CD4-positive, alpha-beta T cell treated with Interleukin-17A for 4 hours (primary cell): ENCODE results near the gene STAT4.

Experiments used
- DNase-seq: peaks from one replicate; pipeline ENCODE4 v3.0.0-alpha.2; 2020; ENCODE audit warnings: mixed read lengths

STAT4 gene

GRCh38 chr2:191143791-191144190 is 7.0 kb downstream of the STAT4 start:
- no peak for DNase-seq

DNA sequence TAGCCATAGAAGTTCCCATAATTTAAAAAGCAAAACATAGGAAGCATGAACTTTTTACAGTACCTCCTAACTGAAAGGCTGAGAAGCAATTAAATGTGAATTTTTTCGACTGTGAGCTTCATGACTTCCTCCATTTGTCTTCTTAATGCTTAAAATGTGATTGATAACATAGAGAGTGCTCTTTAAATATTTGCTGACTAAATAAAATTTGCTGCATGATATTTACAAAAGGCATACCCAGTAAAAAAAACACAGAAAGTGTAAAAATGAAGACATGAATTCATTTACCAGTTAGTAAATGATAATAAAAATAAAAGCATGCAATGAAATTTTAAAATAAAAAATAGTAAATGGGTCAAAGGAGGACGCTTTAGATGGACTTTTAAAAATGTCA is 21.9 kb downstream of the STAT4 start:
- no peak for DNase-seq

DNA sequence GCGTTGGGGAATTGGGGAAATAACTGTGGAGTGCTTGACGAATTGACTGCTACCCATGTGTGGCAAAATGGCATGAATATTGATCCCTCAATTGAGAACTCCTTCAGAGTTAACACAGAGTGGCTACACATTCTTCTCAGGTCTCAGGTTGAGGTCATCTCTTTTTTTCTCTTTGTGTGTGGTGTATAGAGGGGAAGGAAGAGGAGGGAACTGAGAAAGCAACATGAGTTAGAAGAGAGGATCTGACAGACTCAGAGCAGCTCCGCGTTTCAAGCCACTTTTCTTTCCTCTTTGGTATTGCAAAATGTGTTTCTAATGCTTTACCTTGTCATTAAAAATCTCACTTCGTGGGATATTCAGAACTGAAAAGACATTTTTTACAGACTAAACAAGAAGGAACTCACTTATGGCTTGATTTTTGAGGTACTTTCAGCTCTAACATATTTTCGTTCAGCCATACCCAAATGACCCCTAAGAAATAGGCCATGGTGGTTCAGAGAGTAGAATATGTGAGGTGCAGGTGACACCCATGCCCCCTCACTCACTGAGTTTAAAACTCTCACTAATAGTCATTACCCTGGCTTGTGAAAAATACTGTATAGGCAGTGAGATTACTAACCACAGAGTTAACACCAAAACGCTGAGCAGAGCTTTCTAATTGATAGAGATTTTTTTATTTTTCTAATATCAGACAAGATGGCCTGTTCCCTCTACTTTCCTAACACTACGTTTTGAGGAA is 22.5 kb downstream of the STAT4 start:
- no peak for DNase-seq

- no peak for DNase-seq
Observed at GRCh38 chr2:191127235-191127634, 23.6 kb downstream of the STAT4 start.

- peak; percentile 19 for DNase-seq
Observed at GRCh38 chr2:191126386-191127085, 24.3 kb downstream of the STAT4 start.

DNA sequence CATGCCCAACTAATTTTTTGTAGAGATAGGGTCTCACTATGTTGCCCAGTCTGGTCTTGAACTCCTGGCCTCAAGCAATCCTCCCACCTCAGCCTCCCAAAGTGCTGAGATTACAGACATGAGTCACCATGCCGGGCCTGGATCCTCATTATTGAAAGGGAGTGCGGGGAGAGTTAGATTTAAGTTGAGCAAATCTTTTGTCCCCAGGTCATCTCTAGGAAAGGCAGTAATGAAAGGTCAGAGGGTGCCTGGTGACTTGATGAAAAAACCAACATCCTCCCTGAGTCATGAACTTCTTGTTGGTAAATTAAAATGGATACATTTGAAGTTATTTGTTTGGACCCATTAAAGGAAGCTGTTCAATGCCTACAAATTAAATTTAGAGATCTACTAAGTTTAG is 25.1 kb downstream of the STAT4 start:
- DNase-seq, result no peak

DNA sequence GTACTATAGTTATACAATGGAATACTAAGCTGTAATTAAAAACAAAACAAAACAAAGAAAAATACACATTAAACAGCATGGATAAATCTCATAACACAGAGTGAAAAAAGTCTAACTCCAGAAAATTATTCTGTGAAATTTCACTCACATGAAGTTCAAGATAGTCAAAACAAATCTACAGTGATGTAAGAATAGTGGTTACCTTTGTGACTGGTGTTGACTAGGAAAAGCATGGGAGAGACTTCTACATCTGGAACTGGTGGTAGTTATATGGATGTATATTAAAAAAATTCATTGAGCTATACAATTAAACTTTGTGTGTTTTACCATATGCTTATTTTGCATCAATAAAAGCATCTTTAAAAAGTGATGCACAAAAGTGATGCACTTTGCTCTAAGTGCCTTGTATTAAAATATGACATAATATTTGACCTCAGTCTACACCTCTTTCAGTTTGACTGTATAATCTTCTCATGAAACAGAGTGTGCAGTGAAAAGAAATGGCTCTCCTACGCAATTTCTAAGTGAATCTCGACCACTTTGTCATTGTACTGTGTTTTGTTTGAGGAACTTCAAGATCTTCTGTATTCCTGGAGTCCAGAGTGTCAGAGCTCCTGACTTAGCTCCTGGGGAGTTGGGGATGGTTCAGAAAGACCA is 28.0 kb downstream of the STAT4 start:
- no peak for DNase-seq

- DNase-seq, result no peak
Observed at GRCh38 chr2:191117341-191117740, 33.5 kb downstream of the STAT4 start.

- DNase-seq, result no peak
Observed at GRCh38 chr2:191115804-191116203, 35.0 kb downstream of the STAT4 start.

- DNase-seq, result peak; percentile 59
Observed at GRCh38 chr2:191115391-191115790, 35.4 kb downstream of the STAT4 start.

DNA sequence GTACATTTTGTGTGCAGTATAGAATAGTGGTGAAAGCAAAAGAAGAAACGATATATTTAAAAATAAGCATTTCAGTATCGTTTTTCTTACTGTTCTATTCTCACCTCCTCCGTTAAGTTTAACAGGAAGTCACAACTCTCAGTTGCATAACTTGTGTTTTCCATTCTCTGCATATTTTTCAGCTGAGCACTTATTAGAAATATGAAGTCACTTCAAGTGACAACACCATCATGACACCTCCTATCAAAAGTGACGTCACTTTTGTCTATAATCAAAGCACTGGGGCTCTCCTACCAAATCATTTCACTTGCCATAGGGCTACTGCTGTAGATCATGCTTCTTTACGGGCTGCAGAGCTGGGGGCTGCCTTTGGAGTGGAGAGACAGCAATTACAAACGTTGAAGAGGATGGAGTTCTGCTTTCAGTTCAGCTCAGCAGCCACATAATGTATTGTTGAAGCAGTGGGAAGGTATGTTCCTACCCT is 36.3 kb downstream of the STAT4 start:
- peak; percentile 19 for DNase-seq

- no peak for DNase-seq
Observed at GRCh38 chr2:191113761-191114160, 37.0 kb downstream of the STAT4 start.

DNA sequence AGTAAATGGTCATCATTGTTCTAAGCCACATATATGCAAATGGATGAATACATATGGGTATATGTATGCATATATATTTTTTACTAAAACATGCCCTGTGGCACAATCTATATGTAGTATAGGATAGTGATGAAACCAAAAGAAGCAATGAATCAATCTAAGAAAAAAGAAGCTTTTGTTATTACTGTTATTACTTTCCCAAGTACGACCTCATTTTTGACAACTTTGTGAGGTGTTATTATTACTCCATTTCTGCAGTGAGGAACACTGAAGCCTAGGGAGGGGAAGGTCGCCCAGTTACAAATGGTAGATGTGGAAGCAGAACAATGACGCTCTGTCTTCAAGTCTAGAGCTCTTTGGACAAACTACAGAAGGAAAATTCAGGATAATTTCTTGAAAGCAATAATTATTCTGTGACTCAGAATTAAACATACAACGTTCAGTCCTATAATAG is 38.3 kb downstream of the STAT4 start:
- no peak for DNase-seq

- DNase-seq, result no peak
Observed at GRCh38 chr2:191109888-191110287, 40.9 kb downstream of the STAT4 start.

DNA sequence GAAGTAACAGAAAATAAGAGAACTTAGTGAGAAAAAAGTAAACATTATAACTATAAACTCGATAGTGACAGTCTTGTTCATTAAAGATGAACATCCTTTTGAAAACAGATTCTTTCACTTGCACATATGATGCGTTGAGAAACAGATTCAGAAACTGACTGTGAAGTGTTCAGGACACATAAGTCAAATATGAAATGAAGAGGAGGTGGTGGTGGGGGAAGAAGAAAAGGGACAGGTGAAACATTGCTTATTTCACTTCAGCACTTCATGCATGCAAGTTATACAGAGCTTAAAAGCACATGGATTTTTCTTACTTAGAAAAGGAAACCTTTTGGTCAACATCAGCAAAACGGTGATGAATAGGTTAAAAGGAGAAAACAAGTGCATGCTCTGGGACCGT is 42.5 kb downstream of the STAT4 start:
- DNase-seq, result no peak

GRCh38 chr2:191105082-191105481 is 45.7 kb downstream of the STAT4 start:
- DNase-seq, result no peak

GRCh38 chr2:191103774-191104173 is 47.0 kb downstream of the STAT4 start:
- DNase-seq, result no peak

- no peak for DNase-seq
Observed at GRCh38 chr2:191100216-191100615, 50.6 kb downstream of the STAT4 start.

GRCh38 chr2:191087311-191087710 is 63.5 kb downstream of the STAT4 start:
- no peak for DNase-seq

- DNase-seq, result no peak
Observed at GRCh38 chr2:191086706-191087105, 64.1 kb downstream of the STAT4 start.

DNA sequence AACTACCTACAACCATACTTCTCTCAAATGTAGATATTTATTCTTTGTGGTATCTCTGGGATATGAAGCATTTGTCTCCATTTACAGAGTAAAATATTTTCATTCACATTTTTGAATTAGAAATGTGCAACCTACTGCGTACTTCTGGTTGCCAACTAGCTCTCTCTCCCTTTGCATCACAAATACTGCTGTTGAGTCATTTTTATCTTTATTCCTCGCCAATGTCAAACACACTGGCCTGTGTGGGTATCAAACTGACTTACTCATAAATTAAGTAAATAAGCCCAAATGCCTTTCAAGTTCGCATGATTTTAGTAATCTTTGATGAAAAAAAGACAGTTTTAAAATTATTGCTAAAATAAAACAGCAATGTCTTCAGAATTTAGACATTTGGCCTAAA is 67.3 kb downstream of the STAT4 start:
- DNase-seq, result no peak

- DNase-seq, result no peak
Observed at GRCh38 chr2:191082321-191082720, 68.5 kb downstream of the STAT4 start.

DNA sequence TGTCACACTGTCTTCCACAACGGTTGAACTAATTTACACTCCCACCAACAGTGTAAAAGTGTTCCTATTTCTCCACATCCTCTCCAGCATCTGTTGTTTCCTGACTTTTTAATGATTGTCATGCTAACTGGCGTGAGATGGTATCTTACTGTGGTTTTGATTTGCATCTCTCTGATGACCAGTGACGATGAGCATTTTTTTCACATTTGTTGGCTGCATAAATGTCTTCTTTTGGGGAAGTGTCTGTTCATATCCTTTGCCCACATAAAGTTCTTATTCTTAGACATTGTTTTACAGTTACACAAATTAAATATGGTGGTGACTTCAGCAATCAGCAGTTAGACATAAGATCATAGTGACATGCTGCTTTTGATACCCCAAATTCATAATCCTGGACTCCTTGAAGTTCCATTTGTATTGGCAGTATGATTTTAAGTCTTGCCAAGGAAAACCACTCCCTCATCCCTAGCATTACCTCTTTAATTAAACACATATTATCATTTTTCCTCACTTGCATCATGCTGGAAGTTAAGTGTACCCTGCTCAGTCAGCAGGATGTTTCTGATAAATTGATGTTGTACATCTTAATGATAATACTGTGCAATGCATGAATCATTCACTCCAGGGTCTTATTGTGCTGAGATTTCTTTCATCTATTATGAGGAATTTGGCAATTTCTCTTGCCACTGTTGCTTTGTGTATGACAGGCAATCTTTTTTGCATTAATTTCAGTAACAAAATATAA is 69.2 kb downstream of the STAT4 start:
- DNase-seq, result no peak
